Stimulated activated CD4-positive, alpha-beta T cell treated with anti-CD3 and anti-CD28 coated beads, Interleukin-4, amount 100 ng/mL, for 4 hours (primary cell): ENCODE results near the gene ZNF574.
"Not testable (repeated sequence)": the region's sequence is repeated elsewhere in the genome, so short reads cannot be mapped to it uniquely, and the experiment has no call there.

Experiments
- DNase-seq, 2 experiments: peaks; one replicate each; pipeline ENCODE4 v3.0.0-alpha.2; 2020

The ZNF574 gene

GRCh38 chr19:42080764-42081375, 4.9 kb downstream of the ZNF574 start:
- DNase-seq, result no peak

- no peak for DNase-seq
These were observed 5.7 kb downstream of the ZNF574 start for GRCh38 chr19:42081584-42082203.

- no peak for DNase-seq
These were observed 7.6 kb downstream of the ZNF574 start for GRCh38 chr19:42083537-42083936.

GRCh38 chr19:42086188-42086736, 10.3 kb downstream of the ZNF574 start:
- no peak for DNase-seq

- no peak for DNase-seq
These were observed 11.0 kb downstream of the ZNF574 start for GRCh38 chr19:42086770-42087550.

- no peak for DNase-seq
These were observed 12.7 kb downstream of the ZNF574 start for GRCh38 chr19:42088471-42089190.

GRCh38 chr19:42089191-42089750, 13.3 kb downstream of the ZNF574 start:
- DNase-seq, result no peak

GRCh38 chr19:42089772-42090171, 13.8 kb downstream of the ZNF574 start:
- DNase-seq, result no peak

GRCh38 chr19:42090672-42091071, 14.7 kb downstream of the ZNF574 start:
- DNase-seq, result no peak

GRCh38 chr19:42091300-42091699, 15.3 kb downstream of the ZNF574 start:
- DNase-seq, result no peak

- no peak for DNase-seq
These were observed 15.8 kb downstream of the ZNF574 start for GRCh38 chr19:42091742-42092141.

- peak in 1 of 2 experiments; percentile 30 for DNase-seq
These were observed 16.4 kb downstream of the ZNF574 start for GRCh38 chr19:42092350-42092749.

GRCh38 chr19:42093505-42093904, 17.5 kb downstream of the ZNF574 start:
- DNase-seq, result no peak

- DNase-seq, result no peak
These were observed 18.0 kb downstream of the ZNF574 start for GRCh38 chr19:42093926-42094325.

- DNase-seq, result no peak
These were observed 19.3 kb downstream of the ZNF574 start for GRCh38 chr19:42095142-42095813.

GRCh38 chr19:42095814-42096230, 19.9 kb downstream of the ZNF574 start:
- no peak for DNase-seq

- DNase-seq, result no peak
These were observed 20.4 kb downstream of the ZNF574 start for GRCh38 chr19:42096255-42096837.

- DNase-seq, result no peak
These were observed 21.5 kb downstream of the ZNF574 start for GRCh38 chr19:42097461-42097860.

GRCh38 chr19:42098781-42099180, 22.8 kb downstream of the ZNF574 start:
- no peak for DNase-seq

GRCh38 chr19:42099336-42099925, 23.5 kb downstream of the ZNF574 start:
- no peak for DNase-seq

- not testable (repeated sequence) for DNase-seq
These were observed 24.3 kb downstream of the ZNF574 start for GRCh38 chr19:42100241-42100640.
